GM12878 (cell line): ENCODE data around the gene ZNF385C. TPM values are rescaled to one million over a fixed set of nuclear protein-coding genes. Genes with fewer than 3 reads are reported as not detected.

Source experiments
- ATAC-seq: fragments of 200-7000 bp; cut with Tn5 transposase; 3 replicates; pipeline ENCODE4 v1.9.1; 2020; ENCODE audit warnings: mild to moderate bottlenecking, moderate library complexity
- BruUV-seq: library from RNA; stranded (reverse); fragments of 400-500 nt; replicated peaks from 2 replicates; lab custom pipeline; 2021; lab: Mats Ljungman, UMichigan
- CTCF ChIA-PET: fragments of 300-600 bp; sonication (Branson Sonifier 250); formaldehyde crosslinking; extraction: SDS; loops from one replicate; lab custom pipeline; 2021; ENCODE audit warnings: inconsistent platforms; lab: Yijun Ruan, JAX
- POLR2A ChIA-PET: fragments of 350-600 bp; formaldehyde crosslinking; extraction: SDS; loops from one replicate; lab custom pipeline; 2021; ENCODE audit warnings: inconsistent platforms; lab: Charles Lee
- RAD21 ChIA-PET: fragments of 300-600 bp; sonication (Branson Sonifier 250); formaldehyde crosslinking; loops from one replicate; lab custom pipeline; 2023; ENCODE audit warnings: antibody characterized with exemption; ENCODE audit not compliant: unreplicated experiment; lab: Charles Lee
- SMC1A ChIA-PET: fragments of 300-600 bp; sonication (Branson Sonifier 250); formaldehyde crosslinking; loops from one replicate; lab custom pipeline; 2023; ENCODE audit not compliant: unreplicated experiment, uncharacterized antibody; lab: Charles Lee
- DNase-seq: peaks from one replicate; pipeline ENCODE4 v3.0.0-alpha.2; 2011; ENCODE audit warnings: low read depth, low spot score
- FAIRE-seq: peaks from 3 replicates; lab custom pipeline; 2011; peaks lifted over from hg19 to GRCh38; lab: Jason Lieb, UNC
- H2AFZ ChIP-seq: 2 replicates; pipeline ENCODE4 v1.6.0; 2011; ENCODE audit warnings: low read depth, low read length, control low read depth; ENCODE audit not compliant: control insufficient read depth
- H3K27ac ChIP-seq: 2 replicates; pipeline ENCODE4 v1.5.1; 2011; ENCODE audit warnings: control low read depth; ENCODE audit not compliant: control insufficient read depth, insufficient read depth
- H3K27me3 ChIP-seq, 2 experiments: replicated peaks in 1 of 2; 2 replicates each; pipeline versions ENCODE4 v1.6.0 to v1.6.1; 2011; ENCODE audit warnings: low read length in 1 of 2; ENCODE audit not compliant: control insufficient read depth in 2 of 2, insufficient read depth in 2 of 2
- H3K36me3 ChIP-seq, 2 experiments: 2 replicates each; pipeline ENCODE4 v1.5.1; 2011; ENCODE audit warnings: low read length in 1 of 2; ENCODE audit not compliant: control insufficient read depth in 2 of 2, insufficient read depth in 2 of 2
- H3K4me1 ChIP-seq: 2 replicates; pipeline ENCODE4 v1.6.1; 2011; ENCODE audit warnings: mild to moderate bottlenecking, low read length, moderate library complexity, mixed read lengths; ENCODE audit not compliant: control insufficient read depth, insufficient read depth
- H3K4me2 ChIP-seq: 2 replicates; pipeline ENCODE4 v1.6.0; 2011; ENCODE audit warnings: control low read depth; ENCODE audit not compliant: control insufficient read depth, insufficient read depth
- H3K4me3 ChIP-seq: fragments of 200-600 bp; sonication (generic); 2 replicates; pipeline ENCODE4 v1.5.1; 2016
- H3K79me2 ChIP-seq: 2 replicates; pipeline ENCODE4 v1.6.0; 2011; ENCODE audit warnings: low read length; ENCODE audit not compliant: control insufficient read depth, insufficient read depth
- H3K9ac ChIP-seq: 2 replicates; pipeline ENCODE4 v1.8.0; 2011; ENCODE audit warnings: low read length, control low read depth, mixed read lengths; ENCODE audit not compliant: control insufficient read depth, insufficient read depth
- H3K9me3 ChIP-seq: replicated peaks from 3 replicates; pipeline ENCODE4 v1.5.1; 2011; ENCODE audit warnings: mild to moderate bottlenecking, low read length; ENCODE audit not compliant: control insufficient read depth, insufficient read depth
- H4K20me1 ChIP-seq: 2 replicates; pipeline ENCODE4 v1.6.0; 2011; ENCODE audit not compliant: control insufficient read depth, insufficient read depth
- HDGF ChIP-seq: fragments of 450-650 bp; IDR thresholded peaks from 2 replicates; pipeline ENCODE4 v1.6.1; 2016; ENCODE audit warnings: antibody characterized with exemption
- PBX3 ChIP-seq: IDR thresholded peaks from 2 replicates; pipeline ENCODE4 v1.6.1; 2011; ENCODE audit warnings: mild to moderate bottlenecking, low read depth, low read length, moderate library complexity; ENCODE audit not compliant: insufficient replicate concordance
- SMAD5 ChIP-seq: IDR thresholded peaks from 2 replicates; pipeline ENCODE4 v1.6.1; 2016; ENCODE audit warnings: antibody characterized with exemption, low read depth
- SP1 ChIP-seq: IDR thresholded peaks from one replicate; pipeline ENCODE4 v1.6.1; 2011; ENCODE audit warnings: low read depth, low read length
- WGBS: methylation state at CpG from one replicate; pipeline ENCODE4 v1.1.6; 2016; ENCODE audit warnings: low lambda C conversion rate; ENCODE audit not compliant: insufficient replicate concordance, insufficient coverage; ENCODE audit errors: missing lambda C conversion rate; 5-methylcytosine and 5-hydroxymethylcytosine counted together
- in situ Hi-C: fragments of 300-500 bp; cut with MboI; formaldehyde crosslinking; loops from 9 replicates; pipeline ENCODE4 v1.14.3; 2018; ENCODE audit warnings: mixed read lengths
- intact Hi-C: fragments of 100-400 bp; cut with micrococcal nuclease; formaldehyde crosslinking; loops from one replicate; pipeline ENCODE4 v1.14.2; 2022; ENCODE audit not compliant: unreplicated experiment
- polyA plus RNA-seq, 11 experiments: library from polyadenylated mRNA; depleted of rRNA in 4 of 11; unstranded in 6 of 11; stranded (reverse) in 5 of 11; fragments of >200 nt; fragmentation: Nextera tagmentation in 4 of 11; fragmentation: Illumina TruSeq in 1 of 11; extraction: Ambion mirVana in 4 of 11; extraction: Trizol in 1 of 11; gene quantifications; 1 replicate in 1 of 11; 2 replicates in 10 of 11; pipeline versions ENCODE4 v1.2.1 to v1.2.3, GENCODE V29; 2011 to 2016; ENCODE audit warnings: inconsistent platforms in 2 of 11, missing spikeins in 2 of 11, low read depth in 1 of 11
- total RNA-seq, 4 experiments: library from RNA; depleted of rRNA in 3 of 4; stranded (reverse); fragments of >200 nt in 3 of 4; fragmentation: Illumina TruSeq in 1 of 4; extraction: Trizol in 1 of 4; gene quantifications; 2 replicates each; pipeline versions ENCODE4 v1.2.1 to v1.2.3, GENCODE V29; 2013 to 2021

ZNF385C gene
- total and polyA plus RNA-seq, 10 of the 15 experiments (the other 5 are each of a cell fraction or from before 2014, with no cell fraction given) = 0.06 to 0.20 (median 0.07) TPM; not detected in 5

GRCh38 chr17:42131232-42131631, 33.0 kb upstream of the ZNF385C start:
- Histone ChIP-seq H2AFZ (no peak overlapping the region), H3K4me2 (no peak overlapping the region), H3K36me3 (peaks cover 27 to 41% of the 10 kb centered on the region in 2 experiments), H3K4me3 (no peak overlapping the region), H3K9me3 (no peaks in the 10 kb centered on the region), H3K27ac (no peak overlapping the region), H3K9ac (no peak overlapping the region), H4K20me1 (peaks cover 18% of the 10 kb centered on the region; the same call in 1 of the 2 replicates), H3K27me3 (no peaks in the 10 kb centered on the region), H3K4me1 (peaks cover 24% of the 10 kb centered on the region), H3K79me2 (peaks cover 28% of the 10 kb centered on the region)
- DNase-seq (no peak), ATAC-seq (no peak), FAIRE-seq (no peak)
- TF ChIP-seq PBX3 = no peak
- no peak for TF ChIP-seq SP1
- TF ChIP-seq SMAD5 = no peak
- 0 out of 2 replicates have a peak, but pooled peaks have one; percentile 30 for TF ChIP-seq HDGF
- ChIA-PET SMC1A (interaction anchor here (0.8 to 1.8 kb wide), 3 partner anchors 11 to 50 kb away, joined by 4 to 7 read pairs (median 6); partner anchors contain the start of gene KAT2A), RAD21 (interaction anchor here (0.6 kb wide), 1 partner anchor 29 kb away, joined by 3 read pairs; no protein-coding TSS in a partner anchor), POLR2A (interaction anchor here (1.3 to 1.9 kb wide), 3 partner anchors 10 to 50 kb away, joined by 3 to 5 read pairs (median 3); partner anchors contain the start of gene KAT2A), CTCF (interaction anchor here (1.3 to 4.3 kb wide), 2 partner anchors 50 to 54 kb away, joined by 3 to 31 read pairs; partner anchors contain the start of genes HCRT and KCNH4)
- intact Hi-C loops (no loop called here), in situ Hi-C loops (no loop called here)
- WGBS = 97% methylated on average over 4 of the region's 4 CpGs
- no TSS peak for BruUV-seq
